Measurements from ENCODE around the gene ARHGAP35.
"Not testable (repeated sequence)": the region's sequence is repeated elsewhere in the genome, so short reads cannot be mapped to it uniquely, and the experiment has no call there.

Gene ARHGAP35

GRCh38 chr19:46845959-46846459, 14.8 kb upstream of the ARHGAP35 start:
- DNase-seq, result no peak

GRCh38 chr19:46847528-46847927, 13.3 kb upstream of the ARHGAP35 start:
- no peak for DNase-seq

- no peak for DNase-seq
Observed at GRCh38 chr19:46848389-46848788, 12.4 kb upstream of the ARHGAP35 start.

GRCh38 chr19:46849610-46850009, 11.2 kb upstream of the ARHGAP35 start:
- DNase-seq, result no peak

GRCh38 chr19:46850228-46851203, 10.3 kb upstream of the ARHGAP35 start, which contains the start of gene AP2S1:
TSS of gene AP2S1 (minus strand) at chr19:46850846. CDS start at chr19:46850766, 80 bp downstream.
- DNase-seq, result peak; percentile 91

- DNase-seq, result no peak
Observed at GRCh38 chr19:46852830-46853229, 8.0 kb upstream of the ARHGAP35 start.

GRCh38 chr19:46854698-46855097, 6.1 kb upstream of the ARHGAP35 start:
- not testable (repeated sequence) for DNase-seq

GRCh38 chr19:46856062-46857022, 4.5 kb upstream of the ARHGAP35 start:
- DNase-seq, result peak; percentile 94

GRCh38 chr19:46859637-46860124, 1.1 kb upstream of the ARHGAP35 start:
- no peak for DNase-seq

- peak; percentile 97 for DNase-seq
Observed at GRCh38 chr19:46860125-46860845, 512 bp upstream of the ARHGAP35 start.

- peak; percentile 10 for DNase-seq
Observed at GRCh38 chr19:46861691-46862502, 1.1 kb downstream of the ARHGAP35 start.

GRCh38 chr19:46862503-46862834, 1.7 kb downstream of the ARHGAP35 start:
- DNase-seq, result no peak

GRCh38 chr19:46862974-46863632, 2.3 kb downstream of the ARHGAP35 start:
- DNase-seq, result no peak

- DNase-seq, result no peak
Observed at GRCh38 chr19:46863818-46864629, 3.2 kb downstream of the ARHGAP35 start.

GRCh38 chr19:46866407-46867136, 5.8 kb downstream of the ARHGAP35 start:
- DNase-seq, result no peak

- DNase-seq, result no peak
Observed at GRCh38 chr19:46867170-46867569, 6.4 kb downstream of the ARHGAP35 start.

- DNase-seq, result no peak
Observed at GRCh38 chr19:46868025-46868802, 7.4 kb downstream of the ARHGAP35 start.

GRCh38 chr19:46871173-46871572, 10.4 kb downstream of the ARHGAP35 start:
- not testable (repeated sequence) for DNase-seq
